Keratinocyte (primary cell): ENCODE measurements around the gene EZH2. TPM values are rescaled to one million over a fixed set of nuclear protein-coding genes. Genes with fewer than 3 reads are reported as not detected.

Experiments
- DNase-seq: peaks from one replicate; pipeline ENCODE4 v3.0.0-alpha.2; 2011; ENCODE audit warnings: low read depth, missing footprints, low spot score
- FAIRE-seq: peaks from 2 replicates; lab custom pipeline; 2011; peaks lifted over from hg19 to GRCh38; lab: Jason Lieb, UNC
- H2AFZ ChIP-seq: 2 replicates; pipeline ENCODE4 v1.6.0; 2012; ENCODE audit warnings: low read length, control low read depth, inconsistent platforms; ENCODE audit not compliant: control insufficient read depth
- H3K27ac ChIP-seq: 2 replicates; pipeline ENCODE4 v1.5.1; 2011; ENCODE audit warnings: low read length; ENCODE audit not compliant: control insufficient read depth, insufficient read depth
- H3K27me3 ChIP-seq: 3 replicates; pipeline ENCODE4 v1.6.0; 2011; ENCODE audit warnings: low read length; ENCODE audit not compliant: control insufficient read depth, insufficient read depth; ENCODE audit errors: extremely low read depth
- H3K36me3 ChIP-seq, 2 experiments: 2 replicates in 1 of 2; 3 replicates in 1 of 2; pipeline ENCODE4 v1.5.1; 2011; ENCODE audit warnings: low read length in 2 of 2, mild to moderate bottlenecking in 1 of 2; ENCODE audit not compliant: control insufficient read depth in 2 of 2, insufficient read depth in 2 of 2; ENCODE audit errors: extremely low read depth in 1 of 2
- H3K4me1 ChIP-seq: 3 replicates; pipeline ENCODE4 v1.5.1; 2011; ENCODE audit warnings: low read length; ENCODE audit not compliant: control insufficient read depth, insufficient read depth; ENCODE audit errors: extremely low read depth
- H3K4me2 ChIP-seq: 3 replicates; pipeline ENCODE4 v1.6.0; 2011; ENCODE audit warnings: low read depth, low read length; ENCODE audit not compliant: control insufficient read depth, insufficient read depth; ENCODE audit errors: extremely low read depth
- H3K4me3 ChIP-seq, 3 experiments: fragments of 200-600 bp in 1 of 3; sonication (generic) in 1 of 3; 2 replicates in 2 of 3; 3 replicates in 1 of 3; pipeline ENCODE4 v1.5.1; 2011 to 2016; ENCODE audit warnings: low read length in 3 of 3, mild to moderate bottlenecking in 3 of 3, control low read depth in 2 of 3, inconsistent platforms in 1 of 3, low read depth in 1 of 3, mixed read lengths in 1 of 3, mixed run types in 1 of 3, moderate library complexity in 1 of 3; ENCODE audit not compliant: control insufficient read depth in 2 of 3, insufficient read depth in 2 of 3; ENCODE audit errors: extremely low read depth in 1 of 3
- H3K79me2 ChIP-seq: 2 replicates; pipeline ENCODE4 v1.6.0; 2012; ENCODE audit warnings: low read length; ENCODE audit not compliant: control insufficient read depth, insufficient read depth
- H3K9ac ChIP-seq: 3 replicates; pipeline ENCODE4 v1.6.0; 2011; ENCODE audit warnings: low read length; ENCODE audit not compliant: control insufficient read depth, insufficient read depth; ENCODE audit errors: extremely low read depth
- H3K9me1 ChIP-seq: 3 replicates; pipeline ENCODE4 v1.6.0; 2011; ENCODE audit warnings: low read length; ENCODE audit not compliant: control insufficient read depth, insufficient read depth; ENCODE audit errors: extremely low read depth
- H3K9me3 ChIP-seq: 2 replicates; pipeline ENCODE4 v1.5.1; 2012; ENCODE audit warnings: low read depth, low read length; ENCODE audit not compliant: control insufficient read depth
- H4K20me1 ChIP-seq: 3 replicates; pipeline ENCODE4 v1.6.0; 2011; ENCODE audit warnings: low read length; ENCODE audit not compliant: control insufficient read depth, insufficient read depth; ENCODE audit errors: extremely low read depth
- EZH2 ChIP-seq: IDR thresholded peaks from one replicate; pipeline ENCODE4 v1.6.1; 2012; ENCODE audit warnings: inconsistent platforms, mild to moderate bottlenecking, low read length, moderate library complexity
- dilution Hi-C: fragments of 300-500 bp; cut with MboI; formaldehyde crosslinking; loops from one replicate; pipeline ENCODE4 v1.7.0; 2020; ENCODE audit warnings: low sequenced_read_pairs; ENCODE audit not compliant: extremely low pct_ligation_motif_present
- polyA plus RNA-seq, 5 experiments: library from polyadenylated mRNA; depleted of rRNA in 3 of 5; stranded (reverse) in 3 of 5; stranded (forward) in 1 of 5; unstranded in 1 of 5; fragments of >200 nt; gene quantifications; 1 replicate in 1 of 5; 2 replicates in 3 of 5; 3 replicates in 1 of 5; pipeline versions ENCODE4 v1.2.1 to v1.2.3, GENCODE V29; 2011 to 2012; ENCODE audit warnings: missing spikeins in 2 of 5, low read depth in 1 of 5, low replicate concordance in 1 of 5
- TF ChIP-seq, protein P1 (sequence below), 3 experiments: IDR thresholded peaks in 1 of 3; conservative IDR thresholded peaks in 1 of 3; optimal IDR thresholded peaks in 1 of 3; 2 replicates in 2 of 3; 3 replicates in 1 of 3; pipeline versions ENCODE3 to v1.5.1; 2011; ENCODE audit warnings: low read length in 3 of 3, mild to moderate bottlenecking in 3 of 3, moderate library complexity in 2 of 3, control low read depth in 1 of 3, inconsistent platforms in 1 of 3; ENCODE audit not compliant: insufficient read depth in 2 of 3; ENCODE audit errors: extremely low read depth in 1 of 3

Gene EZH2
- polyA plus RNA-seq, 1 donor (not counting 4 experiments of a cell fraction or from before 2014, with no cell fraction given): 16.0 TPM

DNA sequence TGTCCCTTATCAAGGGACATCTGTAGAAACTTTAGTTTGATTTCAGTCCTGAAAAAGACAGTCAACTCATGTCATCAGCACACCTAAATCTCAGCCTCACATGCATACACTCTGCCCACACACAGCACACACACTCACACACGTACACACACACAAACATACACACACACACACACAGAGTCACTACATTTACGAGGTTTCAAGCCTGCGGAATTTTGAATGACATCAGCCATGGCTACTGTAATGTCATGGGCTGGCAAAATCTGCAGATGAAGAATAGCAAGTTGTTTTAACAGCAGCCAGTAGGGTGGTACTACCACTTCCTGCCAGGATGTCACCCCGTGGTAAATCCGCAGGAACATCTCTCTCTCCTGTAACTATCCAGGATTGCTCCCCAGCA is 37.1 kb upstream of the EZH2 start:
- H3K4me1 ChIP-seq: no peaks in the 10 kb centered on the region
- H3K79me2 ChIP-seq: no peaks in the 10 kb centered on the region
- no peaks in the 10 kb centered on the region for H3K9me3 ChIP-seq
- no peaks in the 10 kb centered on the region for H3K36me3 ChIP-seq
- no peak overlapping the region for H3K27ac ChIP-seq
- H3K4me3 ChIP-seq: no peak overlapping the region
- no peaks in the 10 kb centered on the region for H4K20me1 ChIP-seq
- no peak for FAIRE-seq
- no peak for DNase-seq
- H3K4me2 ChIP-seq: no peak overlapping the region
- no peak overlapping the region for H2AFZ ChIP-seq
- H3K9ac ChIP-seq: no peak overlapping the region
- H3K9me1 ChIP-seq: no peaks in the 10 kb centered on the region
- no peak for TF ChIP-seq EZH2
- TF ChIP-seq, protein P1, sequence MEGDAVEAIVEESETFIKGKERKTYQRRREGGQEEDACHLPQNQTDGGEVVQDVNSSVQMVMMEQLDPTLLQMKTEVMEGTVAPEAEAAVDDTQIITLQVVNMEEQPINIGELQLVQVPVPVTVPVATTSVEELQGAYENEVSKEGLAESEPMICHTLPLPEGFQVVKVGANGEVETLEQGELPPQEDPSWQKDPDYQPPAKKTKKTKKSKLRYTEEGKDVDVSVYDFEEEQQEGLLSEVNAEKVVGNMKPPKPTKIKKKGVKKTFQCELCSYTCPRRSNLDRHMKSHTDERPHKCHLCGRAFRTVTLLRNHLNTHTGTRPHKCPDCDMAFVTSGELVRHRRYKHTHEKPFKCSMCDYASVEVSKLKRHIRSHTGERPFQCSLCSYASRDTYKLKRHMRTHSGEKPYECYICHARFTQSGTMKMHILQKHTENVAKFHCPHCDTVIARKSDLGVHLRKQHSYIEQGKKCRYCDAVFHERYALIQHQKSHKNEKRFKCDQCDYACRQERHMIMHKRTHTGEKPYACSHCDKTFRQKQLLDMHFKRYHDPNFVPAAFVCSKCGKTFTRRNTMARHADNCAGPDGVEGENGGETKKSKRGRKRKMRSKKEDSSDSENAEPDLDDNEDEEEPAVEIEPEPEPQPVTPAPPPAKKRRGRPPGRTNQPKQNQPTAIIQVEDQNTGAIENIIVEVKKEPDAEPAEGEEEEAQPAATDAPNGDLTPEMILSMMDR (optimal IDR thresholded peaks at IDR 0.05 in 1 of 3, IDR thresholded peaks at IDR 0.05 in 1 of 3, conservative IDR thresholded peaks at IDR 0.05 in 1 of 3; ENCODE audit: extremely low read depth in 1 of 3, insufficient read depth in 2 of 3, low read length in 3 of 3): no peak
- no peaks in the 10 kb centered on the region for H3K27me3 ChIP-seq
- dilution Hi-C loops: no loop called here

DNA sequence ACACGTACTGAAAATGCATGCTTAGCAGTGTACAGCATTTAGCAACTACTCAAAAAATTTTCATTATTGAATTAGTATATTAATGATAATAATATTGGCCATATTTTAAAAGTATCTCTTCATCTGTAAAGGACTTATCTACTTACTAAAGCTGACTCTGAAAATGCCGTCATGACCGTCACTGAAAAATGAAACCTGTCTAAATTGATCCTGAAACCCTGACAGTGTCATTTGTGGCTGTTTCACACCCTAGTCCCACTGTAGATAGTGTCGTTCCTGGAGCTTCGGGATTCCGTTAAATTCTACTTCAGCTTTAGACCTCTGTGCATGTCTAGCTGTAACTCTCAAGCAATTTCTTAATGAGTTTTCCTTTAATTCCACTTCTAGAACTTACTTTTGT is 35.8 kb upstream of the EZH2 start:
- DNase-seq (no peak), FAIRE-seq (no peak)
- Histone ChIP-seq H3K79me2 (no peaks in the 10 kb centered on the region), H4K20me1 (no peaks in the 10 kb centered on the region), H3K4me2 (no peak overlapping the region), H3K27me3 (no peaks in the 10 kb centered on the region), H3K4me1 (no peaks in the 10 kb centered on the region), H2AFZ (no peak overlapping the region), H3K27ac (no peak overlapping the region), H3K9me3 (no peaks in the 10 kb centered on the region), H3K36me3 (no peaks in the 10 kb centered on the region), H3K9ac (no peak overlapping the region), H3K4me3 (no peak overlapping the region), H3K9me1 (no peaks in the 10 kb centered on the region)
- TF ChIP-seq, protein P1 (optimal IDR thresholded peaks at IDR 0.05 in 1 of 3, IDR thresholded peaks at IDR 0.05 in 1 of 3, conservative IDR thresholded peaks at IDR 0.05 in 1 of 3; ENCODE audit: extremely low read depth in 1 of 3, insufficient read depth in 2 of 3, low read length in 3 of 3): no peak
- TF ChIP-seq EZH2: no peak
- dilution Hi-C loops: no loop called here
